ENCODE results near the gene IFT81.

GRCh38 chr12:110243227-110243626 lies 119.1 kb downstream of the IFT81 start:
- no peak for TF ChIP-seq SIN3A (IDR thresholded peaks at IDR 0.05; ENCODE audit: borderline replicate concordance, low read depth, low read length)
- TF ChIP-seq POLR2AphosphoS5 (IDR thresholded peaks at IDR 0.05; ENCODE audit: low read depth, low read length) = no peak
- no peak for TF ChIP-seq USF2 (IDR thresholded peaks at IDR 0.05; ENCODE audit: borderline replicate concordance, low read depth, low read length)
- TF ChIP-seq CTCF (IDR thresholded peaks at IDR 0.05) = no peak
- TF ChIP-seq MAX (IDR thresholded peaks at IDR 0.05; ENCODE audit: low read depth) = no peak
- TF ChIP-seq RFX5 (IDR thresholded peaks at IDR 0.05; ENCODE audit: low read length) = no peak
- no peak for TF ChIP-seq TAF1 (IDR thresholded peaks at IDR 0.05; ENCODE audit: borderline replicate concordance, low read depth, low read length)
- TF ChIP-seq EP300 (IDR thresholded peaks at IDR 0.05; ENCODE audit: borderline replicate concordance in 1 of 2, low read depth in 1 of 2, low read length in 1 of 2) = no peak
